ENCODE measurements around the gene SCAP.
A peak's percentile ranks its signal among the peaks of the same experiment; 100 is the strongest.

Gene SCAP

DNA sequence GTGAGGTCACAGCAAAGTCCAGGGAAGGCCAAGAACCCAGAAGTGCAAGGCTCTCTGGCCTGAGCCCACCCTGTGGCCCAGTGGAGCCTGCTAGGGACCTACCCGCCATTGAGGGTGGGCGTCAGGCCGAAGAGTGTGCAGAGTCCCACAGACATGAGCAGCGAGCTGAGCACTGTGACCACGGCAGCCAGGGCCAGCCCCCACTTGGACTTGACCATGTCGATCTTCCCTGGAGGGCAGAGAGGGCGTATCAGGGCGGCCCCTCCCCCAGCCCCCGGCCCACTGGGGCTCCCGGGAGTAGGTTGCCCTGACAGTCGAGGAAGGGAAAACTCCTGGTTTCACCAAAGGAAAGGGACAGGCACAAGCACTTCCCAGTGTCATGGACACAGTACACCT lies 50.4 kb downstream of the SCAP start:
- Histone ChIP-seq H3K4me3 (ENCODE audit: low read depth, low read length) (no peak overlapping the region), H3K36me3 (peaks cover 6% of the 10 kb centered on the region), H3K4me1 (no peaks in the 10 kb centered on the region), H3K9me3 (no peaks in the 10 kb centered on the region), H3K27me3 (no peaks in the 10 kb centered on the region)
- DNase-seq: no peak
- TF ChIP-seq, protein P1, sequence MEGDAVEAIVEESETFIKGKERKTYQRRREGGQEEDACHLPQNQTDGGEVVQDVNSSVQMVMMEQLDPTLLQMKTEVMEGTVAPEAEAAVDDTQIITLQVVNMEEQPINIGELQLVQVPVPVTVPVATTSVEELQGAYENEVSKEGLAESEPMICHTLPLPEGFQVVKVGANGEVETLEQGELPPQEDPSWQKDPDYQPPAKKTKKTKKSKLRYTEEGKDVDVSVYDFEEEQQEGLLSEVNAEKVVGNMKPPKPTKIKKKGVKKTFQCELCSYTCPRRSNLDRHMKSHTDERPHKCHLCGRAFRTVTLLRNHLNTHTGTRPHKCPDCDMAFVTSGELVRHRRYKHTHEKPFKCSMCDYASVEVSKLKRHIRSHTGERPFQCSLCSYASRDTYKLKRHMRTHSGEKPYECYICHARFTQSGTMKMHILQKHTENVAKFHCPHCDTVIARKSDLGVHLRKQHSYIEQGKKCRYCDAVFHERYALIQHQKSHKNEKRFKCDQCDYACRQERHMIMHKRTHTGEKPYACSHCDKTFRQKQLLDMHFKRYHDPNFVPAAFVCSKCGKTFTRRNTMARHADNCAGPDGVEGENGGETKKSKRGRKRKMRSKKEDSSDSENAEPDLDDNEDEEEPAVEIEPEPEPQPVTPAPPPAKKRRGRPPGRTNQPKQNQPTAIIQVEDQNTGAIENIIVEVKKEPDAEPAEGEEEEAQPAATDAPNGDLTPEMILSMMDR (IDR thresholded peaks at IDR 0.05; ENCODE audit: low read depth, low read length): no peak

DNA sequence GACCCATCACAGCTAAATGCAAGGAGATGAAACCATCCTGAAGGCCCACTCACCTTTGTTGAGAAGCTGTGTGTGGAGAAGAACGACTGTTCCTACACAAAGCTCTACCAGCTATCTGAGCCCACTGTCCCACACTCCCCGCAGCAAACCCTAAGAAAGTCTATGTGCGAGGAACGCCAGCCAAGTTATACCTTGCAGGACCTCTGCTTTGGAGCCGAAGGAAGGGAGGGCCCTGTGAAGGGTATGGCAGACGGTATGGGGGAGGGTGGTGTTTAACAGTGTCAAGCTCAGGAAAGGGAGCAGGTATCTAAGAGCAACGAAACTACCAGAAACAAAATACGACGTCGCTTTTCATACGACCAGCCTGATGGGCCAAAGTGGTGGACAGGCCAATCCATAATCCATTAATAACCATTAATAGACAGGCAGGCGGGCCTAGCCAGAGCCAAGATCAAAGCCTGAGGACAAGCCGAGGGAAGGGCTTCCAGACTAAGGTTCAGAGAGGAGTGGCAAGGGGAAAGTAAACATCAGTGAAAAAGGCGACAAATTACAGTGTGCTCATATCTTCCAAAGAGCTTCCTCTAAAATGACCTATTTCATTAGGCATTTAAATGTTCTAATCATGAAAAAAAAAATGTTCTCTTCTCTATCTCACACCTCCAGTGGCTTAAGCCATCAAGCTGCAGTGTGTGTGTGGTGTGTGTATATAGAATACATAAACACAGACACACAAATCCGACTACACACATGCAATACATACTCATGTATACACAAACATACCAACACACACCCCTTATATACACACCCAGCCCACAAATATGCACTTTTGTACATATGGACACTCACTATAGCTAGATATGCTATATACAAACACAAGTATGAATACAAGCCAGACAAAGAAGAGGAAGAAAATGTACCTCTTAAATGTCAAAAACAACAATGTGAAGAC lies 51.0 kb downstream of the SCAP start:
- Histone ChIP-seq H3K4me3 (ENCODE audit: low read depth, low read length) (no peak overlapping the region), H3K9me3 (no peaks in the 10 kb centered on the region), H3K4me1 (no peaks in the 10 kb centered on the region), H3K36me3 (peaks cover 8% of the 10 kb centered on the region), H3K27me3 (no peaks in the 10 kb centered on the region)
- DNase-seq: no peak
- TF ChIP-seq, protein P1 (IDR thresholded peaks at IDR 0.05; ENCODE audit: low read depth, low read length): no peak

DNA sequence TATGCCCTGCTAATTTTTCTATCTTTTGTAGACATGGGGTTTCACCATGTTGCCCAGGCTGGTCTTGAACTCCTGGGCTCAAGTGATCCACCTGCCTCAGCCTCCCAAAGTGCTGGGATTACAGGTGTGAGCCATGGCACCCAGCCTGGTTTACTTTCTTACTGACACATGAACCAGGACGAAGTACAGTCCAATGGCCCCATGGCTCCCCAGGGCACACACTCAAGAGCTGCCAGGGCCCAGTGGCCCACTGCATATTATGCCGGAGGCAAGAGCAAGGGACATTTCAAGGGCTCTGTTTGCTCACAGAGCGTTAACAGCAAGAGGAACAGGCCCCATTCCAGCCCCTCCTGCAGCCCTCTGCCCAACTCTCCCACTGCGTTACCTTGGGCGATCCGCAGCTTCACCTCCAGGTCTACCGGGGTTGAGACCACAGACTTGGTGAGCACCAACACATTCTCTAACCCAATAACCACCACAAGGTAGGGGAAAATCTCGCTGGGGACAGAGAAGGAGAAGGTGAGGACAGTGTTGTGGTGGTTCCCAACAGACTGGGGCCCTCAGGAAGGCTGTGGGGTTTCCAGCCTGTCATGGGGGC lies 52.1 kb downstream of the SCAP start:
- H3K27me3 ChIP-seq: no peaks in the 10 kb centered on the region
- peaks cover 8% of the 10 kb centered on the region for H3K36me3 ChIP-seq
- DNase-seq: no peak
- no peaks in the 10 kb centered on the region for H3K4me1 ChIP-seq
- TF ChIP-seq, protein P1 (IDR thresholded peaks at IDR 0.05; ENCODE audit: low read depth, low read length): no peak
- H3K4me3 ChIP-seq (ENCODE audit: low read depth, low read length): no peak overlapping the region
- H3K9me3 ChIP-seq: no peaks in the 10 kb centered on the region

DNA sequence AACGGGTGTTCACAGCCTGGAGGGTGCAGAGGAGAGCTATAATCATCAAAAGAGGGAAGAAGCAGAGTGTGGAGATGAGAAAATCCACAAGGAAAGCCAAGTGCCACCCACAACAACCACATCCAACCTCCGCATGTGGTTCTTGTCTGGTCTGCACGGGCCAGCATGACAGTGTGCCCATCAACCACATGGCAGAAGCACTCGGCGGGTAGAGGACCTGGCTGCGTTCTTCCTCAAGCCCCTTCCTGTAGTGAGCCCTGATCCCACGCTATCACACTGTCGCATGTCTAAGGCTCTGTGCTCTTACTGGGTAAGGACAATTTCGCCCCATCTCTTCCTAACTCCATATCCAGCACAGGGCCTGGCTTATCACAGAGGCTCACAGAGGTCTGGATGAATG lies 53.0 kb downstream of the SCAP start:
- Histone ChIP-seq H3K27me3 (no peaks in the 10 kb centered on the region), H3K4me1 (no peaks in the 10 kb centered on the region), H3K9me3 (no peaks in the 10 kb centered on the region), H3K4me3 (ENCODE audit: low read depth, low read length) (no peak overlapping the region), H3K36me3 (peaks cover 8% of the 10 kb centered on the region)
- no peak for DNase-seq
- TF ChIP-seq, protein P1 (IDR thresholded peaks at IDR 0.05; ENCODE audit: low read depth, low read length): no peak

DNA sequence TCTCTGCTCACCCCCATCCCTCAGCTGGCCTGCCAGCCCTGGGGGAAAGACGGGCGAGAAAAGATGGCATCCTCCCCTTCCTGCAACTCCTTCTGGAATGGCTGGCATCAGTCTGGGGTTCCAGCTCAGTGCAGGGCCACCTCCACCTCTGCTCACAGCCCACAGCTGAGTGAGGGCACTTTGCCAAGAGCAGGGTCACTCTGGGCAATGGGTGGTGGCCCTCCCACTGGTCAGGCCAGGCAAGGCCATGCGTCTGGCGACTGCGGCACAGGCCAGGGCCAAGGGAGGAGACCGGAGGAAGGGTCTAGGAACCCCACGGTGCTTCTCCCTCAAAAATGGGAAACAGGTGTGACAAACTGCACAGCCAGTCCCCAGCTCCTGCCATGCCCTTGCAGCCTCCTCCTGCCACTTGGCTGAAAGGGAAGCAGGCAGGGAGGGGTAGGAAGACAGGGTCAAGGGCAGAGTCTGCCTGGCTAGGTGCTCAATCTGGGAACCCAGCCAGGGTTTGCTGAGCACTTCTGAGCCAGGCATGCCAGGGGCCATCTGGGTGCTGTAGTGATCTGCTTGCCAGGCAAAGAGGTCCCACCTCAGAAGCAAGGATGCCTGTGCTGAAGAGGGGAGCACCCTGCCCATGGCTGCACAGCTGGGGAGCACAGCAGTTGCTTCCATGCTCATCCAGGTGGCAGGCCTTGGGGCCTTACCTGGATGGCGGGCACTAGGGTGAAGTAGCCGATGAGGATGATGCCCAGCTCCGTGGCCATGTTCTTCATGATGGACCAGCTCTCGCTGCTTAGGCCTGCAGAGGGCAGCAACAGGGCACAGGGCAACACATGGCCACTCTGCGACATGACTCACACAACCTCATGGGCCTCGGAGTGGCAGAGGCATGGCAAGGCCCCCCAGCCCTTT lies 53.7 kb downstream of the SCAP start:
- no peaks in the 10 kb centered on the region for H3K9me3 ChIP-seq
- peaks cover 9% of the 10 kb centered on the region for H3K36me3 ChIP-seq
- no peaks in the 10 kb centered on the region for H3K27me3 ChIP-seq
- H3K4me3 ChIP-seq (ENCODE audit: low read depth, low read length): no peak overlapping the region
- DNase-seq: peak; percentile 42
- no peaks in the 10 kb centered on the region for H3K4me1 ChIP-seq
- TF ChIP-seq, protein P1 (IDR thresholded peaks at IDR 0.05; ENCODE audit: low read depth, low read length): peak; percentile 16

Data from BE2C (cell line).